DOHH2 (cell line): ENCODE results near the gene RABIF.

ENCODE experiments used
- EZH2phosphoT487 ChIP-seq: fragments of 200-600 bp; sonication (generic); IDR thresholded peaks from 2 replicates; pipeline ENCODE4 v1.6.1; 2017; ENCODE audit warnings: borderline replicate concordance, mild to moderate bottlenecking, antibody characterized with exemption, low read length, moderate library complexity, mixed read lengths
- TF ChIP-seq, protein P1 (sequence below): fragments of 200-600 bp; sonication (generic); IDR thresholded peaks from one replicate; pipeline ENCODE4 v1.5.1; 2014; ENCODE audit warnings: antibody characterized with exemption, mild to moderate bottlenecking, low read depth, low read length; ENCODE audit not compliant: poor library complexity, severe bottlenecking

GRCh38 chr1:202871367-202871766, 17.6 kb downstream of the RABIF start:
- TF ChIP-seq, protein P1, sequence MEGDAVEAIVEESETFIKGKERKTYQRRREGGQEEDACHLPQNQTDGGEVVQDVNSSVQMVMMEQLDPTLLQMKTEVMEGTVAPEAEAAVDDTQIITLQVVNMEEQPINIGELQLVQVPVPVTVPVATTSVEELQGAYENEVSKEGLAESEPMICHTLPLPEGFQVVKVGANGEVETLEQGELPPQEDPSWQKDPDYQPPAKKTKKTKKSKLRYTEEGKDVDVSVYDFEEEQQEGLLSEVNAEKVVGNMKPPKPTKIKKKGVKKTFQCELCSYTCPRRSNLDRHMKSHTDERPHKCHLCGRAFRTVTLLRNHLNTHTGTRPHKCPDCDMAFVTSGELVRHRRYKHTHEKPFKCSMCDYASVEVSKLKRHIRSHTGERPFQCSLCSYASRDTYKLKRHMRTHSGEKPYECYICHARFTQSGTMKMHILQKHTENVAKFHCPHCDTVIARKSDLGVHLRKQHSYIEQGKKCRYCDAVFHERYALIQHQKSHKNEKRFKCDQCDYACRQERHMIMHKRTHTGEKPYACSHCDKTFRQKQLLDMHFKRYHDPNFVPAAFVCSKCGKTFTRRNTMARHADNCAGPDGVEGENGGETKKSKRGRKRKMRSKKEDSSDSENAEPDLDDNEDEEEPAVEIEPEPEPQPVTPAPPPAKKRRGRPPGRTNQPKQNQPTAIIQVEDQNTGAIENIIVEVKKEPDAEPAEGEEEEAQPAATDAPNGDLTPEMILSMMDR: no peak
- TF ChIP-seq EZH2phosphoT487: no peak
